ENCODE measurements around the gene LMOD3.

DNA sequence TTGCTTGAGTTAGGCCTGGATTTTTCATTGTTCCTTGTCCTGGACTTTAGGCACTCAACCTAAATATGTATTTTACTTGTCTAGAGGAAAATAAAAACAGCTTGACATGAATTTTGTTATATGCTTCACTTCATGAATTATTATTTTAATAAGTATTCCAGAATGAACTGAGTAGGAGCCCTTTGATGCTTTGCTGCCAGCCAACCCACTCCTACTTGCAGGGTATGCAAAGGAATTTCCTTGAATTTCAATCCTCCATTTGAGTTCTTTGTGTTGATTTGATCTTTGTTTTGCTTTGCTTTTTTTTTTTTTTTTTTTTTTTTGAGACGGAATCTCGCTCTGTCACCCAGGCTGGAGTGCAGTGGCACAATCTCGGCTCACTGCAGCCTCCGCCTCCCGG lies 26.1 kb downstream of the LMOD3 start:
- no peak for TF ChIP-seq EZH2phosphoT487 (conservative IDR thresholded peaks at IDR 0.05; ENCODE audit: low read length)
- TF ChIP-seq, protein P1, sequence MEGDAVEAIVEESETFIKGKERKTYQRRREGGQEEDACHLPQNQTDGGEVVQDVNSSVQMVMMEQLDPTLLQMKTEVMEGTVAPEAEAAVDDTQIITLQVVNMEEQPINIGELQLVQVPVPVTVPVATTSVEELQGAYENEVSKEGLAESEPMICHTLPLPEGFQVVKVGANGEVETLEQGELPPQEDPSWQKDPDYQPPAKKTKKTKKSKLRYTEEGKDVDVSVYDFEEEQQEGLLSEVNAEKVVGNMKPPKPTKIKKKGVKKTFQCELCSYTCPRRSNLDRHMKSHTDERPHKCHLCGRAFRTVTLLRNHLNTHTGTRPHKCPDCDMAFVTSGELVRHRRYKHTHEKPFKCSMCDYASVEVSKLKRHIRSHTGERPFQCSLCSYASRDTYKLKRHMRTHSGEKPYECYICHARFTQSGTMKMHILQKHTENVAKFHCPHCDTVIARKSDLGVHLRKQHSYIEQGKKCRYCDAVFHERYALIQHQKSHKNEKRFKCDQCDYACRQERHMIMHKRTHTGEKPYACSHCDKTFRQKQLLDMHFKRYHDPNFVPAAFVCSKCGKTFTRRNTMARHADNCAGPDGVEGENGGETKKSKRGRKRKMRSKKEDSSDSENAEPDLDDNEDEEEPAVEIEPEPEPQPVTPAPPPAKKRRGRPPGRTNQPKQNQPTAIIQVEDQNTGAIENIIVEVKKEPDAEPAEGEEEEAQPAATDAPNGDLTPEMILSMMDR (IDR thresholded peaks at IDR 0.05; ENCODE audit: insufficient read depth, low read length, poor library complexity, severe bottlenecking) = no peak
